KOPT-K1 (cell line): ENCODE measurements around the gene ERICH3.
"Not testable (repeated sequence)": the region's sequence is repeated elsewhere in the genome, so short reads cannot be mapped to it uniquely, and the experiment has no call there.

Source experiments
- H3K27ac ChIP-seq: fragments of 200-600 bp; sonication (generic); 2 replicates; pipeline ENCODE4 v1.5.1; 2016; ENCODE audit warnings: antibody characterized with exemption, mild to moderate bottlenecking, low read depth, low read length; ENCODE audit not compliant: poor library complexity, severe bottlenecking
- H3K36me3 ChIP-seq: fragments of 200-600 bp; sonication (generic); 2 replicates; pipeline ENCODE4 v1.5.1; 2017; ENCODE audit warnings: antibody characterized with exemption, mild to moderate bottlenecking, low read length, moderate library complexity; ENCODE audit not compliant: insufficient read depth
- H3K9me3 ChIP-seq: fragments of 200-600 bp; sonication (generic); 2 replicates; pipeline ENCODE4 v1.5.1; 2017; ENCODE audit warnings: antibody characterized with exemption, low read length, mild to moderate bottlenecking; ENCODE audit not compliant: insufficient read depth, poor library complexity, severe bottlenecking

The ERICH3 gene

GRCh38 chr1:74690364-74690696 is 16.7 kb upstream of the ERICH3 start:
- Histone ChIP-seq H3K27ac (no peak overlapping the region), H3K36me3 (no peaks in the 10 kb centered on the region), H3K9me3 (no peaks in the 10 kb centered on the region)

- no peak overlapping the region for H3K27ac ChIP-seq
- H3K9me3 ChIP-seq, result no peaks in the 10 kb centered on the region
- no peaks in the 10 kb centered on the region for H3K36me3 ChIP-seq
Measured at GRCh38 chr1:74689621-74690363, 16.2 kb upstream of the ERICH3 start.

GRCh38 chr1:74686928-74687327 is 13.3 kb upstream of the ERICH3 start:
- Histone ChIP-seq H3K9me3 (no peaks in the 10 kb centered on the region), H3K27ac (no peak overlapping the region), H3K36me3 (no peaks in the 10 kb centered on the region)

- Histone ChIP-seq H3K27ac (no peak overlapping the region), H3K36me3 (no peaks in the 10 kb centered on the region), H3K9me3 (no peaks in the 10 kb centered on the region)
Measured at GRCh38 chr1:74684301-74684700, 10.7 kb upstream of the ERICH3 start.

GRCh38 chr1:74683656-74684055 is 10.1 kb upstream of the ERICH3 start:
- Histone ChIP-seq H3K27ac (no peak overlapping the region), H3K36me3 (no peaks in the 10 kb centered on the region), H3K9me3 (no peaks in the 10 kb centered on the region)

GRCh38 chr1:74681851-74682250 is 8.3 kb upstream of the ERICH3 start:
- no peaks in the 10 kb centered on the region for H3K9me3 ChIP-seq
- H3K27ac ChIP-seq, result no peak overlapping the region
- H3K36me3 ChIP-seq, result no peaks in the 10 kb centered on the region

- Histone ChIP-seq H3K9me3 (no peaks in the 10 kb centered on the region), H3K36me3 (no peaks in the 10 kb centered on the region), H3K27ac (no peak overlapping the region)
Measured at GRCh38 chr1:74681449-74681848, 7.9 kb upstream of the ERICH3 start.

- no peaks in the 10 kb centered on the region for H3K36me3 ChIP-seq
- no peaks in the 10 kb centered on the region for H3K9me3 ChIP-seq
- H3K27ac ChIP-seq, result no peak overlapping the region
Measured at GRCh38 chr1:74681001-74681400, 7.4 kb upstream of the ERICH3 start.

- Histone ChIP-seq H3K9me3 (no peaks in the 10 kb centered on the region), H3K27ac (no peak overlapping the region), H3K36me3 (no peaks in the 10 kb centered on the region)
Measured at GRCh38 chr1:74679811-74680210, 6.2 kb upstream of the ERICH3 start.

- H3K36me3 ChIP-seq, result no peaks in the 10 kb centered on the region
Measured at GRCh38 chr1:74677926-74678325, 4.3 kb upstream of the ERICH3 start.

GRCh38 chr1:74674278-74675048 is 871 bp upstream of the ERICH3 start:
- H3K9me3 ChIP-seq, result no peaks in the 10 kb centered on the region
- H3K27ac ChIP-seq, result no peak overlapping the region
- no peaks in the 10 kb centered on the region for H3K36me3 ChIP-seq

More at GRCh38 chr1:74677926-74678325, 4.3 kb upstream of the ERICH3 start:
- Histone ChIP-seq H3K9me3 (no peaks in the 10 kb centered on the region), H3K27ac (no peak overlapping the region)

GRCh38 chr1:74670866-74671265 is 2.7 kb downstream of the ERICH3 start:
- H3K36me3 ChIP-seq, H3K9me3 ChIP-seq, H3K27ac ChIP-seq: not testable (repeated sequence)

- no peaks in the 10 kb centered on the region for H3K9me3 ChIP-seq
- no peak overlapping the region for H3K27ac ChIP-seq
Measured at GRCh38 chr1:74654708-74655107, 18.9 kb downstream of the ERICH3 start.

GRCh38 chr1:74652711-74653139 is 20.9 kb downstream of the ERICH3 start:
- no peaks in the 10 kb centered on the region for H3K9me3 ChIP-seq
- no peaks in the 10 kb centered on the region for H3K36me3 ChIP-seq
- H3K27ac ChIP-seq, result no peak overlapping the region

More at GRCh38 chr1:74654708-74655107, 18.9 kb downstream of the ERICH3 start:
- no peaks in the 10 kb centered on the region for H3K36me3 ChIP-seq

GRCh38 chr1:74650561-74650960 is 23.0 kb downstream of the ERICH3 start:
- Histone ChIP-seq H3K27ac (no peak overlapping the region), H3K36me3 (no peaks in the 10 kb centered on the region), H3K9me3 (no peaks in the 10 kb centered on the region)

- Histone ChIP-seq H3K9me3 (no peaks in the 10 kb centered on the region), H3K36me3 (no peaks in the 10 kb centered on the region), H3K27ac (no peak overlapping the region)
Measured at GRCh38 chr1:74641876-74642275, 31.7 kb downstream of the ERICH3 start.
